ENCODE measurements around the gene CYB5R3. TPM values are rescaled to one million over a fixed set of nuclear protein-coding genes. Genes with fewer than 3 reads are reported as not detected.
A peak's percentile ranks its signal among the peaks of the same experiment; 100 is the strongest.

CYB5R3 gene
- polyA plus RNA-seq, 3 donors from 2014 or later = 52.2 to 117 (median 77.7) TPM

GRCh38 chr22:42604403-42604802, 44.8 kb downstream of the CYB5R3 start:
- no peaks in the 10 kb centered on the region for H3K9me3 Mint-ChIP-seq
- H3K4me3 Mint-ChIP-seq = no peak overlapping the region
- DNase-seq = no peak
- H3K36me3 Mint-ChIP-seq = peaks cover 8 to 25% (median 17%) of the 10 kb centered on the region in 3 donors
- H3K4me1 Mint-ChIP-seq = peaks cover 41 to 68% of the 10 kb centered on the region in 2 donors
- peak overlapping the region in 1 of 6 donors; percentile 45 for H3K27ac Mint-ChIP-seq
- H3K27me3 Mint-ChIP-seq (ENCODE audit: low read depth in 3 of 3) = peaks cover 2 to 5% (median 5%) of the 10 kb centered on the region in 3 donors

- no peak overlapping the region for H3K4me3 Mint-ChIP-seq
- peaks cover 36 to 64% of the 10 kb centered on the region in 2 donors for H3K4me1 Mint-ChIP-seq
- DNase-seq = no peak
- no peaks in the 10 kb centered on the region for H3K9me3 Mint-ChIP-seq
- no peak overlapping the region for H3K27ac Mint-ChIP-seq
- peaks cover 2 to 5% (median 5%) of the 10 kb centered on the region in 3 donors for H3K27me3 Mint-ChIP-seq (ENCODE audit: low read depth in 3 of 3)
- peaks cover 9 to 31% (median 22%) of the 10 kb centered on the region in 3 donors for H3K36me3 Mint-ChIP-seq
These were observed 45.8 kb downstream of the CYB5R3 start for GRCh38 chr22:42603427-42603826.

- Mint-ChIP-seq H3K27me3 (ENCODE audit: low read depth in 3 of 3) (peaks cover 2 to 5% (median 5%) of the 10 kb centered on the region in 3 donors), H3K4me1 (peaks cover 35 to 59% of the 10 kb centered on the region in 2 donors), H3K36me3 (peaks cover 9 to 31% (median 22%) of the 10 kb centered on the region in 3 donors), H3K4me3 (no peak overlapping the region), H3K27ac (peak overlapping the region in 2 of 6 donors; percentile 39 to 45), H3K9me3 (no peaks in the 10 kb centered on the region)
- no peak for DNase-seq
These were observed 46.7 kb downstream of the CYB5R3 start for GRCh38 chr22:42602470-42602869.

GRCh38 chr22:42601879-42602465, 47.2 kb downstream of the CYB5R3 start:
- Mint-ChIP-seq H3K4me3 (no peak overlapping the region), H3K9me3 (no peaks in the 10 kb centered on the region), H3K4me1 (peaks cover 34 to 59% of the 10 kb centered on the region in 2 donors), H3K36me3 (peaks cover 9 to 36% (median 22%) of the 10 kb centered on the region in 3 donors), H3K27me3 (ENCODE audit: low read depth in 3 of 3) (peaks cover 2 to 5% (median 5%) of the 10 kb centered on the region in 3 donors), H3K27ac (no peak overlapping the region)
- DNase-seq = no peak

GRCh38 chr22:42596863-42597530, 52.2 kb downstream of the CYB5R3 start:
- H3K9me3 Mint-ChIP-seq = no peaks in the 10 kb centered on the region
- no peak overlapping the region for H3K4me3 Mint-ChIP-seq
- H3K27ac Mint-ChIP-seq = peak overlapping the region in 1 of 6 donors; percentile 39
- H3K36me3 Mint-ChIP-seq = peaks cover 9 to 38% (median 22%) of the 10 kb centered on the region in 3 donors
- peaks cover 13 to 14% of the 10 kb centered on the region in 2 donors for H3K4me1 Mint-ChIP-seq
- no peak for DNase-seq
- peaks cover 2 to 4% (median 2%) of the 10 kb centered on the region in 3 donors for H3K27me3 Mint-ChIP-seq (ENCODE audit: low read depth in 3 of 3)

- no peak for DNase-seq
- Mint-ChIP-seq H3K36me3 (peaks cover 4 to 35% (median 19%) of the 10 kb centered on the region in 3 donors), H3K27me3 (ENCODE audit: low read depth in 3 of 3) (peaks cover 0 to 4% (median 2%) of the 10 kb centered on the region in 3 donors), H3K4me1 (peaks cover 9% of the 10 kb centered on the region in 2 donors), H3K4me3 (no peak overlapping the region), H3K27ac (no peak overlapping the region), H3K9me3 (no peaks in the 10 kb centered on the region)
These were observed 52.9 kb downstream of the CYB5R3 start for GRCh38 chr22:42596336-42596735.

- Mint-ChIP-seq H3K4me3 (no peak overlapping the region), H3K4me1 (peaks cover 9% of the 10 kb centered on the region in 2 donors), H3K27me3 (ENCODE audit: low read depth in 3 of 3) (peaks cover 0 to 2% (median 2%) of the 10 kb centered on the region in 3 donors), H3K27ac (peak overlapping the region in 1 of 6 donors; percentile 13), H3K9me3 (no peaks in the 10 kb centered on the region), H3K36me3 (peaks cover 4 to 35% (median 19%) of the 10 kb centered on the region in 3 donors)
- DNase-seq = no peak
These were observed 53.8 kb downstream of the CYB5R3 start for GRCh38 chr22:42595434-42595833.

GRCh38 chr22:42591987-42592386, 57.2 kb downstream of the CYB5R3 start:
- H3K36me3 Mint-ChIP-seq = peaks cover 0 to 34% (median 17%) of the 10 kb centered on the region in 3 donors
- peaks cover 0 to 3% of the 10 kb centered on the region in 2 donors for H3K4me1 Mint-ChIP-seq
- H3K9me3 Mint-ChIP-seq = no peaks in the 10 kb centered on the region
- H3K4me3 Mint-ChIP-seq = no peak overlapping the region
- peaks cover 0 to 4% (median 2%) of the 10 kb centered on the region in 3 donors for H3K27me3 Mint-ChIP-seq (ENCODE audit: low read depth in 3 of 3)
- peak overlapping the region in 1 of 6 donors; percentile 27 for H3K27ac Mint-ChIP-seq
- no peak for DNase-seq

GRCh38 chr22:42587588-42588175, 61.5 kb downstream of the CYB5R3 start:
- Mint-ChIP-seq H3K4me3 (no peak overlapping the region), H3K36me3 (peaks cover 0 to 38% (median 18%) of the 10 kb centered on the region in 3 donors), H3K27ac (no peak overlapping the region)

GRCh38 chr22:42586381-42586780, 62.8 kb downstream of the CYB5R3 start:
- Mint-ChIP-seq H3K27ac (peak overlapping the region in 1 of 6 donors; percentile 43), H3K9me3 (no peaks in the 10 kb centered on the region), H3K36me3 (peaks cover 3 to 30% (median 18%) of the 10 kb centered on the region in 3 donors), H3K4me1 (peaks cover 8 to 14% of the 10 kb centered on the region in 2 donors), H3K27me3 (ENCODE audit: low read depth in 3 of 3) (peaks cover 1 to 7% (median 1%) of the 10 kb centered on the region in 3 donors), H3K4me3 (no peak overlapping the region)
- DNase-seq = no peak

More at GRCh38 chr22:42587588-42588175, 61.5 kb downstream of the CYB5R3 start:
- Mint-ChIP-seq H3K4me1 (peaks cover 0 to 7% of the 10 kb centered on the region in 2 donors), H3K27me3 (ENCODE audit: low read depth in 3 of 3) (peaks cover 0 to 7% (median 0%) of the 10 kb centered on the region in 3 donors), H3K9me3 (no peaks in the 10 kb centered on the region)
- DNase-seq = no peak

- no peak overlapping the region for H3K4me3 Mint-ChIP-seq
- H3K27ac Mint-ChIP-seq = peak overlapping the region in 3 of 6 donors; percentile 27 to 77 (median 56)
- H3K4me1 Mint-ChIP-seq = peaks cover 16 to 20% of the 10 kb centered on the region in 2 donors
- peaks cover 2 to 7% (median 3%) of the 10 kb centered on the region in 3 donors for H3K27me3 Mint-ChIP-seq (ENCODE audit: low read depth in 3 of 3)
- no peak for DNase-seq
- no peaks in the 10 kb centered on the region for H3K9me3 Mint-ChIP-seq
- H3K36me3 Mint-ChIP-seq = peaks cover 3 to 30% (median 18%) of the 10 kb centered on the region in 3 donors
These were observed 64.1 kb downstream of the CYB5R3 start for GRCh38 chr22:42585096-42585495.

- DNase-seq = no peak
- Mint-ChIP-seq H3K36me3 (peaks cover 3 to 24% (median 18%) of the 10 kb centered on the region in 3 donors), H3K27ac (peak overlapping the region in 1 of 6 donors; percentile 27)
These were observed 64.7 kb downstream of the CYB5R3 start for GRCh38 chr22:42584364-42584940.

GRCh38 chr22:42582987-42583386, 66.2 kb downstream of the CYB5R3 start:
- Mint-ChIP-seq H3K27me3 (ENCODE audit: low read depth in 3 of 3) (peaks cover 2 to 7% (median 3%) of the 10 kb centered on the region in 3 donors), H3K36me3 (peaks cover 3 to 23% (median 18%) of the 10 kb centered on the region in 3 donors), H3K4me3 (peak overlapping the region in 3 of 5 donors; percentile 86 to 90 (median 89)), H3K4me1 (peaks cover 16 to 20% of the 10 kb centered on the region in 2 donors), H3K27ac (no peak overlapping the region), H3K9me3 (no peaks in the 10 kb centered on the region)
- DNase-seq = no peak

More at GRCh38 chr22:42584364-42584940, 64.7 kb downstream of the CYB5R3 start:
- no peaks in the 10 kb centered on the region for H3K9me3 Mint-ChIP-seq
- no peak overlapping the region for H3K4me3 Mint-ChIP-seq
- peaks cover 16 to 20% of the 10 kb centered on the region in 2 donors for H3K4me1 Mint-ChIP-seq
- H3K27me3 Mint-ChIP-seq (ENCODE audit: low read depth in 3 of 3) = peaks cover 2 to 7% (median 3%) of the 10 kb centered on the region in 3 donors
